Measurements from ENCODE around the gene MCAT. TPM values are rescaled to one million over a fixed set of nuclear protein-coding genes. Genes with fewer than 3 reads are reported as not detected.
A peak's percentile ranks its signal among the peaks of the same experiment; 100 is the strongest.

Gene MCAT
- total RNA-seq, 4 donors from 2014 or later = 20.2 to 44.4 (median 31.9) TPM

GRCh38 chr22:43186272-43187170 is 43.3 kb upstream of the MCAT start, which contains the start of gene TTLL12:
TTLL12 (minus strand) TSS chr22:43187134; CDS start chr22:43187069, 65 bp downstream.
- 1 to 2% methylated on average over 18 to 38 of the region's 87 CpGs for WGBS, 2 donors
- Histone ChIP-seq H3K36me3 (peaks cover 0 to 19% (median 0%) of the 10 kb centered on the region in 3 donors), H3K27ac (peak within 1 kb of the TSS; percentile 76 to 92 (median 90)), H3K4me3 (peak within 1 kb of the TSS; percentile 59 to 86 (median 62)), H3K27me3 (peaks cover 0 to 4% of the 10 kb centered on the region in 2 donors), H3K9me3 (no peaks in the 10 kb centered on the region), H3K4me1 (peaks cover 0 to 35% (median 5%) of the 10 kb centered on the region in 4 donors)
- TF ChIP-seq EP300 (IDR thresholded peaks at IDR 0.05) (no peak), POLR2A (IDR thresholded peaks at IDR 0.05) (peak; percentile 49 to 68), CTCF (IDR thresholded peaks at IDR 0.05) (peak in 1 of 5 experiments; percentile 31)
- no peak for DNase-seq (ENCODE audit: low spot score in 2 of 2)

GRCh38 chr22:43185860-43186261 is 42.7 kb upstream of the MCAT start:
- peak in 1 of 2 donors; percentile 52 for DNase-seq (ENCODE audit: low spot score in 2 of 2)
- no peaks in the 10 kb centered on the region for H3K9me3 ChIP-seq
- H3K27ac ChIP-seq = peak overlapping the region in 1 of 4 donors; percentile 91
- peaks cover 0 to 25% (median 1%) of the 10 kb centered on the region in 3 donors for H3K36me3 ChIP-seq
- TF ChIP-seq CTCF (IDR thresholded peaks at IDR 0.05) (no peak), POLR2A (IDR thresholded peaks at IDR 0.05) (no peak), EP300 (IDR thresholded peaks at IDR 0.05) (no peak)
- WGBS, 2 donors = 19 to 21% methylated on average over 11 to 12 of the region's 12 CpGs
- H3K4me3 ChIP-seq = peak overlapping the region; percentile 51 to 86 (median 62)
- peaks cover 0 to 4% of the 10 kb centered on the region in 2 donors for H3K27me3 ChIP-seq
- H3K4me1 ChIP-seq = peaks cover 0 to 35% (median 5%) of the 10 kb centered on the region in 4 donors

- DNase-seq (ENCODE audit: low spot score in 2 of 2) = no peak
- TF ChIP-seq CTCF (IDR thresholded peaks at IDR 0.05) = no peak
- no peak for TF ChIP-seq EP300 (IDR thresholded peaks at IDR 0.05)
- no peak for TF ChIP-seq POLR2A (IDR thresholded peaks at IDR 0.05)
- Histone ChIP-seq H3K27ac (no peak overlapping the region), H3K4me1 (peaks cover 0 to 35% (median 5%) of the 10 kb centered on the region in 4 donors), H3K9me3 (no peaks in the 10 kb centered on the region), H3K36me3 (peaks cover 2 to 47% (median 11%) of the 10 kb centered on the region in 3 donors), H3K27me3 (no peaks in the 10 kb centered on the region), H3K4me3 (no peak overlapping the region)
- 74 to 80% methylated on average over 12 of the region's 12 CpGs for WGBS, 2 donors
Observed at GRCh38 chr22:43183496-43184277, 40.5 kb upstream of the MCAT start.

GRCh38 chr22:43182726-43183125 is 39.5 kb upstream of the MCAT start:
- TF ChIP-seq EP300 (IDR thresholded peaks at IDR 0.05) = no peak
- no peak for TF ChIP-seq CTCF (IDR thresholded peaks at IDR 0.05)
- no peak for TF ChIP-seq POLR2A (IDR thresholded peaks at IDR 0.05)
- Histone ChIP-seq H3K9me3 (no peaks in the 10 kb centered on the region), H3K4me1 (peaks cover 0 to 29% (median 5%) of the 10 kb centered on the region in 4 donors), H3K27ac (no peak overlapping the region), H3K27me3 (no peaks in the 10 kb centered on the region), H3K36me3 (peaks cover 2 to 56% (median 13%) of the 10 kb centered on the region in 3 donors), H3K4me3 (no peak overlapping the region)
- 92 to 95% methylated on average over 17 of the region's 17 CpGs for WGBS, 2 donors
- DNase-seq (ENCODE audit: low spot score in 2 of 2) = no peak

Data from tibial nerve (tissue), 4 donors.